Measurements from ENCODE around the gene SZT2.
A peak's percentile ranks its signal among the peaks of the same experiment; 100 is the strongest.

Gene SZT2

GRCh38 chr1:43389326-43390313 is at the start of gene SZT2, which contains the start of gene MED8:
TSS of gene SZT2 (plus strand) at chr1:43389899. CDS start at chr1:43389969, 70 bp downstream.
TSS of gene MED8 (minus strand) at chr1:43389800. CDS start at chr1:43389764, 36 bp downstream.
- peak; percentile 100 for DNase-seq

GRCh38 chr1:43340559-43340958 is 49.1 kb upstream of the SZT2 start:
- no peak for DNase-seq

- no peak for DNase-seq
These were observed 45.3 kb upstream of the SZT2 start for GRCh38 chr1:43344267-43344850.

- DNase-seq: no peak
These were observed 44.6 kb upstream of the SZT2 start for GRCh38 chr1:43345120-43345519.

GRCh38 chr1:43346636-43347035 is 43.1 kb upstream of the SZT2 start:
- no peak for DNase-seq

- DNase-seq: peak; percentile 100
These were observed 41.3 kb upstream of the SZT2 start for GRCh38 chr1:43348343-43348808.

- peak; percentile 100 for DNase-seq
These were observed 40.7 kb upstream of the SZT2 start for GRCh38 chr1:43348809-43349593.

GRCh38 chr1:43349594-43350306 is 39.9 kb upstream of the SZT2 start:
- DNase-seq: no peak

- no peak for DNase-seq
These were observed 38.7 kb upstream of the SZT2 start for GRCh38 chr1:43350976-43351375.

GRCh38 chr1:43351421-43352350 is 38.0 kb upstream of the SZT2 start:
- DNase-seq: no peak

- no peak for DNase-seq
These were observed 37.4 kb upstream of the SZT2 start for GRCh38 chr1:43352351-43352705.

GRCh38 chr1:43352881-43353280 is 36.8 kb upstream of the SZT2 start:
- no peak for DNase-seq

- DNase-seq: no peak
These were observed 35.2 kb upstream of the SZT2 start for GRCh38 chr1:43354471-43354870.

GRCh38 chr1:43354936-43355335 is 34.8 kb upstream of the SZT2 start:
- no peak for DNase-seq

GRCh38 chr1:43357251-43357650 is 32.4 kb upstream of the SZT2 start:
- DNase-seq: no peak

- DNase-seq: peak; percentile 100
These were observed 31.5 kb upstream of the SZT2 start for GRCh38 chr1:43358121-43358745.

- DNase-seq: peak; percentile 100
These were observed 30.7 kb upstream of the SZT2 start, which contains the start of gene CDC20 for GRCh38 chr1:43358746-43359693. TSS of gene CDC20 (plus strand) at chr1:43358981. CDS start at chr1:43359216, 235 bp downstream.

GRCh38 chr1:43359696-43360095 is 30.0 kb upstream of the SZT2 start:
- no peak for DNase-seq

GRCh38 chr1:43360616-43361015 is 29.1 kb upstream of the SZT2 start:
- DNase-seq: no peak

Data from NCI-H510A treated with DMSO at 0.1 percent for 48 hours (cell line).